Measurements from ENCODE around the gene RELB.

DNA sequence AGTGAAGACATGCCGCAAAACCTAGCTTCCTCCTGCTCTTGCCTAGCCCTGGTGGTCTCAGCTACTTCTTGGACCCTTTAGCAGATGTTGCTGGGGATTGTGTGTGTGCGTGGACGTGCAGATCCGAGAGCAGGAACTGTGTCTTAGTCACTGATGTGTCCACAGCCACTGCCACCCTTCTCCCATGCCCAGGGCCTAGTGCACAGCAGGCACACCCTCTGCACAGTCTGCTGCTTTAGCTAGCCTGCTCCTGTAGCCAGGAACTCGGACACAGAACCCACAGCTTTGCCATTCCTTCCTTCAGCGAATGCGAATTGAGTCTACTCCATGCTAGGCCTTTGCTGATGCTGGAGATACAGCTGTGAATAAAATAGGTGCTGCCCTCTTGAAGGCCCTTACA, 43.7 kb upstream of the RELB start:
- TF ChIP-seq, protein P1, sequence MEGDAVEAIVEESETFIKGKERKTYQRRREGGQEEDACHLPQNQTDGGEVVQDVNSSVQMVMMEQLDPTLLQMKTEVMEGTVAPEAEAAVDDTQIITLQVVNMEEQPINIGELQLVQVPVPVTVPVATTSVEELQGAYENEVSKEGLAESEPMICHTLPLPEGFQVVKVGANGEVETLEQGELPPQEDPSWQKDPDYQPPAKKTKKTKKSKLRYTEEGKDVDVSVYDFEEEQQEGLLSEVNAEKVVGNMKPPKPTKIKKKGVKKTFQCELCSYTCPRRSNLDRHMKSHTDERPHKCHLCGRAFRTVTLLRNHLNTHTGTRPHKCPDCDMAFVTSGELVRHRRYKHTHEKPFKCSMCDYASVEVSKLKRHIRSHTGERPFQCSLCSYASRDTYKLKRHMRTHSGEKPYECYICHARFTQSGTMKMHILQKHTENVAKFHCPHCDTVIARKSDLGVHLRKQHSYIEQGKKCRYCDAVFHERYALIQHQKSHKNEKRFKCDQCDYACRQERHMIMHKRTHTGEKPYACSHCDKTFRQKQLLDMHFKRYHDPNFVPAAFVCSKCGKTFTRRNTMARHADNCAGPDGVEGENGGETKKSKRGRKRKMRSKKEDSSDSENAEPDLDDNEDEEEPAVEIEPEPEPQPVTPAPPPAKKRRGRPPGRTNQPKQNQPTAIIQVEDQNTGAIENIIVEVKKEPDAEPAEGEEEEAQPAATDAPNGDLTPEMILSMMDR (IDR thresholded peaks at IDR 0.05; ENCODE audit: insufficient read depth, low read length, poor library complexity, severe bottlenecking): no peak
- TF ChIP-seq EZH2phosphoT487 (conservative IDR thresholded peaks at IDR 0.05; ENCODE audit: low read length): no peak
